CMK (cell line): ENCODE data around the gene VPS37B.
A peak's percentile ranks its signal among the peaks of the same experiment; 100 is the strongest.
"Not testable (repeated sequence)": the region's sequence is repeated elsewhere in the genome, so short reads cannot be mapped to it uniquely, and the experiment has no call there.

Experiments used
- DNase-seq: peaks from one replicate; pipeline ENCODE4 v3.0.0-alpha.2; 2010; ENCODE audit warnings: low read depth

Gene VPS37B

GRCh38 chr12:122882908-122883558 lies 12.9 kb downstream of the VPS37B start:
- DNase-seq = peak; percentile 69

GRCh38 chr12:122880668-122881067 lies 15.3 kb downstream of the VPS37B start:
- no peak for DNase-seq

GRCh38 chr12:122880155-122880667 lies 15.7 kb downstream of the VPS37B start:
- no peak for DNase-seq

GRCh38 chr12:122878780-122879612 lies 16.9 kb downstream of the VPS37B start:
- no peak for DNase-seq

GRCh38 chr12:122876731-122877130 lies 19.2 kb downstream of the VPS37B start:
- DNase-seq = no peak

- DNase-seq = not testable (repeated sequence)
Measured at GRCh38 chr12:122876281-122876680, 19.6 kb downstream of the VPS37B start.

GRCh38 chr12:122875590-122876220 lies 20.2 kb downstream of the VPS37B start:
- DNase-seq = no peak

GRCh38 chr12:122874081-122874480 lies 21.8 kb downstream of the VPS37B start:
- no peak for DNase-seq

- DNase-seq = no peak
Measured at GRCh38 chr12:122873540-122873939, 22.4 kb downstream of the VPS37B start.

GRCh38 chr12:122872815-122873361 lies 23.0 kb downstream of the VPS37B start:
- no peak for DNase-seq

GRCh38 chr12:122871851-122872780 lies 23.8 kb downstream of the VPS37B start:
- DNase-seq = no peak

- no peak for DNase-seq
Measured at GRCh38 chr12:122870867-122871664, 24.9 kb downstream of the VPS37B start.

- no peak for DNase-seq
Measured at GRCh38 chr12:122870163-122870842, 25.6 kb downstream of the VPS37B start.

- DNase-seq = no peak
Measured at GRCh38 chr12:122869207-122869973, 26.5 kb downstream of the VPS37B start.

GRCh38 chr12:122868471-122869177 lies 27.3 kb downstream of the VPS37B start:
- no peak for DNase-seq

- DNase-seq = no peak
Measured at GRCh38 chr12:122867691-122868461, 28.0 kb downstream of the VPS37B start.

GRCh38 chr12:122866950-122867607 lies 28.8 kb downstream of the VPS37B start:
- no peak for DNase-seq
